ENCODE measurements around the gene CHI3L2. TPM values are rescaled to one million over a fixed set of nuclear protein-coding genes. Genes with fewer than 3 reads are reported as not detected.
A peak's percentile ranks its signal among the peaks of the same experiment; 100 is the strongest.

The CHI3L2 gene
- total and polyA plus RNA-seq, 12 donors: 0.78 to 9.4 (median 2.4) TPM; not detected in 1

DNA sequence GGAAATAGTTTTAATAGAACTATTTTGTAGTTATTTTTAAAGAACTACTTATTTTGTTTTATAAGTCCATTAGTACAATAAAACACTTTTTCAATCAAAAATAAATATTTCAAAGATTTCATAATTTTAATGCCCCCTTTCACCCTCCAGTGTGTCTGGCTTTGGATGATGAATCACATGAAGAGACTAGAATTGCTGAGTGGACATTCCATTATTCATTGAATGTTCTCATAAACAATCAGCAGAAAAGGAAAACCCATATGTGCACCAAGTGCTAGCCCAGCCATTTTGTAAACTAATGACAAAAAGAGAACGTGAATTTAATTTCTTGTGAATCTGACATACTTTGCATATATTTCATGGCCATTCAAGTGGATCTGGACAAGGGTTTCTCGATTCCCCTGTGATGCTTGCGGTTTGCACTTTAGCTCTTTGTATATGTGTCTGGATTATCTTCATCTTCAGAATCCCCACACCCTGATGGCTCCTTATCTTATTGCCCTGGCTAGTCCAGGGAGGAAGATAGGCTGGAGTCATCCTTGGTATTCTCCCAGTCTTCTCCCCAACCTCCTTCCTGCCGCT lies 42.4 kb downstream of the CHI3L2 start:
- TF ChIP-seq, protein P1, sequence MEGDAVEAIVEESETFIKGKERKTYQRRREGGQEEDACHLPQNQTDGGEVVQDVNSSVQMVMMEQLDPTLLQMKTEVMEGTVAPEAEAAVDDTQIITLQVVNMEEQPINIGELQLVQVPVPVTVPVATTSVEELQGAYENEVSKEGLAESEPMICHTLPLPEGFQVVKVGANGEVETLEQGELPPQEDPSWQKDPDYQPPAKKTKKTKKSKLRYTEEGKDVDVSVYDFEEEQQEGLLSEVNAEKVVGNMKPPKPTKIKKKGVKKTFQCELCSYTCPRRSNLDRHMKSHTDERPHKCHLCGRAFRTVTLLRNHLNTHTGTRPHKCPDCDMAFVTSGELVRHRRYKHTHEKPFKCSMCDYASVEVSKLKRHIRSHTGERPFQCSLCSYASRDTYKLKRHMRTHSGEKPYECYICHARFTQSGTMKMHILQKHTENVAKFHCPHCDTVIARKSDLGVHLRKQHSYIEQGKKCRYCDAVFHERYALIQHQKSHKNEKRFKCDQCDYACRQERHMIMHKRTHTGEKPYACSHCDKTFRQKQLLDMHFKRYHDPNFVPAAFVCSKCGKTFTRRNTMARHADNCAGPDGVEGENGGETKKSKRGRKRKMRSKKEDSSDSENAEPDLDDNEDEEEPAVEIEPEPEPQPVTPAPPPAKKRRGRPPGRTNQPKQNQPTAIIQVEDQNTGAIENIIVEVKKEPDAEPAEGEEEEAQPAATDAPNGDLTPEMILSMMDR (IDR thresholded peaks at IDR 0.05): no peak
- no peak for DNase-seq
- intact Hi-C loops (cut with DNase I): no loop called here
- ATAC-seq: no peak
- Histone ChIP-seq H3K27ac (no peak overlapping the region), H3K4me1 (peaks cover 0 to 10% (median 7%) of the 10 kb centered on the region in 9 donors), H3K9me3 (peaks cover 0 to 6% (median 0%) of the 10 kb centered on the region in 11 donors), H3K4me3 (no peak overlapping the region), H3K27me3 (peaks cover 0 to 58% (median 44%) of the 10 kb centered on the region in 7 donors), H3K36me3 (no peaks in the 10 kb centered on the region)
- 94% methylated on average over 4 of the region's 4 CpGs for WGBS, 2 donors

DNA sequence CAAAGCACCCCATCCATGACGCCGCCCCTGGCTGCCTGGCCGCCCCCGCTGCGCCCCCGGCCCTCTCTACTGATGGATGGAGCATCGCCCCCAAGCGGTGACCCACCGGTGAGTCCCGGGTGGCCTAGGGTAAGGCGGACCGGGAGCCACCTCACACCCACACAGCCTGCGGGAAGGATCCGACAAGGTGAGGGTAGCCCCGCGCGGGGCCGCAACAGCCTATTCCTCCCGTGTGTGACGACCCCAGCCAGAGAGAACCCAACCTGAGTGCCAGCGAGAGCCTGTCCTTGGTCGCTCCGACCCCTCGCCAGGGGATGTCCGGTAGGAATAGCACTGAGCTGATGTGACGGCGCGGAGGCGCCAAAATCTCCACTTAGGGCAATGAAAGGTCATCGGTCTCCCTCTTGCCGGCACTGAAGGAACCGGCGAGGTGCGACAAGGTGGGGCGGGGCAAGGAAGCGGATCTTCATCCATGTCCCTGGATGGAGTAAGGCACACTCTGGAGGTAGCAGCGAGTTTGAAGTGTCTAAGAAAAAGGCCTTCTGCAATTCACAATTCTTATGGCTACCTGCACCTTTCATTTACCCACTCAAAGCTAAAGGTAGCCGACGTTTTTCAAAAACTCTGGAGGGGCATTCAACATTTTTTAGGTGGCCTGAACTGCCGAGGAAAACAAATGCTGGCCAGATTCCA lies 43.4 kb downstream of the CHI3L2 start:
- no peak overlapping the region for H3K4me3 ChIP-seq
- H3K4me1 ChIP-seq: peaks cover 0 to 16% (median 7%) of the 10 kb centered on the region in 9 donors
- H3K27ac ChIP-seq: no peak overlapping the region
- H3K36me3 ChIP-seq: no peaks in the 10 kb centered on the region
- peak in 2 of 8 donors; percentile 7 to 26 for ATAC-seq
- TF ChIP-seq, protein P1 (IDR thresholded peaks at IDR 0.05): no peak
- no peaks in the 10 kb centered on the region for H3K9me3 ChIP-seq
- peak in 1 of 2 donors; percentile 11 for DNase-seq
- peaks cover 0 to 58% (median 44%) of the 10 kb centered on the region in 7 donors for H3K27me3 ChIP-seq
- WGBS, 2 donors: 3 to 7% methylated on average over 40 of the region's 40 CpGs
- intact Hi-C loops (cut with DNase I): no loop called here

DNA sequence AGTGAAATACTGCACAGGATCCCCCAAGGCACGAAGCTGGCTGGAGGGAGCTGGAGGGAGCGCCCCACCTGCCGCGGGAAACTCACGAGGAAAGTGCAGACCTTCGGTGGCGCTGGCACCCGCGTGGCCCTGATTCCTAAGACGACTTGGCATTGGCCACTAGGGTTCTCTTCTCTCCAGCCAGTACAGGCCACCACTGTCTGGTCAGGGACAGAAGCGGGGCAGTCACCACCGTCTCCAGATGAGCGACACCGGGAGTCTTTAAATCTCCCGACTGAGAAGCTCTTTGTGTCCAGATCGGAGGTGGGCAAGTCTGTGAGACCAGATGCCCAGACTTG lies 43.9 kb downstream of the CHI3L2 start:
- intact Hi-C loops (cut with DNase I): no loop called here
- Histone ChIP-seq H3K27ac (no peak overlapping the region), H3K9me3 (peaks cover 0 to under 1% (median 0%) of the 10 kb centered on the region in 11 donors), H3K27me3 (peaks cover 0 to 58% (median 44%) of the 10 kb centered on the region in 7 donors), H3K36me3 (no peaks in the 10 kb centered on the region), H3K4me3 (no peak overlapping the region), H3K4me1 (peaks cover 0 to 16% (median 7%) of the 10 kb centered on the region in 9 donors)
- TF ChIP-seq, protein P1 (IDR thresholded peaks at IDR 0.05): no peak
- WGBS, 2 donors: 15 to 22% methylated on average over 16 of the region's 16 CpGs
- DNase-seq (no peak), ATAC-seq (no peak)

DNA sequence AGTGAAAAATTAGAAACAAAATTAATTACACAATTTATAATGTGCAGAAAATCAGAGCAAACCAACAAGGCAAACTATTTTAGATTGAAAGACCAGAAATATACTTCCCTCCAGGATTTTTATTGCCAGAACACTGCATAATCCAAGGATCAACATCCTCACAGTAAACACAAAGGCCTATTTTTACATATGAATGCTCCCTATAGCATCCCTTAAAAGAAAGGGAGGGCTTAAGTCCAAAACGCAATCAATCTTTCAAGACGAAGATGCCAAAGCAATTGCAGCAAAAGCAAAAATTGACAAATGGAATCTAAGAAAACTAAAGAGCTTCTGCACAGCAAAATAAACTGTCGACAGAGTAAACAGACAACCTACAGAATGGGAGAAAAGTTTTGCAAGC lies 44.6 kb downstream of the CHI3L2 start:
- Histone ChIP-seq H3K36me3 (no peaks in the 10 kb centered on the region), H3K27ac (no peak overlapping the region), H3K9me3 (peaks cover 0 to 7% (median 0%) of the 10 kb centered on the region in 11 donors), H3K4me1 (peaks cover 0 to 16% (median 7%) of the 10 kb centered on the region in 9 donors), H3K4me3 (no peak overlapping the region), H3K27me3 (peaks cover 0 to 54% (median 38%) of the 10 kb centered on the region in 7 donors)
- DNase-seq (no peak), ATAC-seq (no peak)
- intact Hi-C loops (cut with DNase I): no loop called here
- TF ChIP-seq, protein P1 (IDR thresholded peaks at IDR 0.05): no peak
- 67 to 82% methylated on average over 3 of the region's 3 CpGs for WGBS, 2 donors

All from heart right ventricle (tissue), 16 donors.